ENCODE results near the gene MRNIP.
"Not testable (repeated sequence)": the region's sequence is repeated elsewhere in the genome, so short reads cannot be mapped to it uniquely, and the experiment has no call there.

MRNIP gene

GRCh38 chr5:179872055-179872827 is 13.6 kb upstream of the MRNIP start:
- Histone ChIP-seq H3K4me3 (no peak overlapping the region), H3K27me3 (no peaks in the 10 kb centered on the region), H3K36me3 (peaks cover 48 to 98% (median 80%) of the 10 kb centered on the region in 3 donors), H3K4me1 (no peaks in the 10 kb centered on the region), H3K27ac (no peak overlapping the region), H3K9me3 (no peaks in the 10 kb centered on the region)
- no peak for DNase-seq
- no peak for TF ChIP-seq CTCF (IDR thresholded peaks at IDR 0.05)
- intact Hi-C loops (cut with DNase I; ENCODE audit: low total_unique reads), result no loop called here

GRCh38 chr5:179871533-179871932 is 12.9 kb upstream of the MRNIP start:
- H3K27ac ChIP-seq; H3K9me3 ChIP-seq; H3K4me1 ChIP-seq; DNase-seq; H3K27me3 ChIP-seq; H3K4me3 ChIP-seq; intact Hi-C loops (cut with DNase I; ENCODE audit: low total_unique reads): not testable (repeated sequence)
- peaks cover 48 to 98% (median 85%) of the 10 kb centered on the region in 3 donors for H3K36me3 ChIP-seq

- H3K4me1 ChIP-seq, result no peaks in the 10 kb centered on the region
- peaks cover 48 to 98% (median 84%) of the 10 kb centered on the region in 3 donors for H3K36me3 ChIP-seq
- H3K4me3 ChIP-seq, result no peak overlapping the region
- intact Hi-C loops (cut with DNase I; ENCODE audit: low total_unique reads), result no loop called here
- no peak for TF ChIP-seq CTCF (IDR thresholded peaks at IDR 0.05)
- H3K27ac ChIP-seq, result no peak overlapping the region
- H3K27me3 ChIP-seq, result no peaks in the 10 kb centered on the region
- DNase-seq, result no peak
- H3K9me3 ChIP-seq, result no peaks in the 10 kb centered on the region
Observed at GRCh38 chr5:179870952-179871351, 12.3 kb upstream of the MRNIP start.

GRCh38 chr5:179870403-179870903 is 11.8 kb upstream of the MRNIP start:
- Histone ChIP-seq H3K4me3 (no peak overlapping the region), H3K36me3 (peaks cover 43 to 98% (median 84%) of the 10 kb centered on the region in 3 donors), H3K27me3 (no peaks in the 10 kb centered on the region), H3K9me3 (no peaks in the 10 kb centered on the region), H3K4me1 (no peaks in the 10 kb centered on the region), H3K27ac (no peak overlapping the region)
- intact Hi-C loops (cut with DNase I; ENCODE audit: low total_unique reads), result no loop called here
- TF ChIP-seq CTCF (IDR thresholded peaks at IDR 0.05), result no peak
- DNase-seq, result no peak

- H3K27ac ChIP-seq, result no peak overlapping the region
- peaks cover 42 to 98% (median 84%) of the 10 kb centered on the region in 3 donors for H3K36me3 ChIP-seq
- no peak overlapping the region for H3K4me3 ChIP-seq
- intact Hi-C loops (cut with DNase I; ENCODE audit: low total_unique reads), result no loop called here
- TF ChIP-seq CTCF (IDR thresholded peaks at IDR 0.05), result no peak
- no peaks in the 10 kb centered on the region for H3K4me1 ChIP-seq
- DNase-seq, result no peak
- no peaks in the 10 kb centered on the region for H3K27me3 ChIP-seq
- no peaks in the 10 kb centered on the region for H3K9me3 ChIP-seq
Observed at GRCh38 chr5:179869641-179870402, 11.2 kb upstream of the MRNIP start.

- Histone ChIP-seq H3K36me3 (peaks cover 42 to 98% (median 84%) of the 10 kb centered on the region in 3 donors), H3K9me3 (no peaks in the 10 kb centered on the region), H3K27ac (no peak overlapping the region), H3K4me1 (no peaks in the 10 kb centered on the region), H3K4me3 (no peak overlapping the region), H3K27me3 (no peaks in the 10 kb centered on the region)
- no peak for TF ChIP-seq CTCF (IDR thresholded peaks at IDR 0.05)
- DNase-seq, result no peak
- intact Hi-C loops (cut with DNase I; ENCODE audit: low total_unique reads), result no loop called here
Observed at GRCh38 chr5:179869101-179869500, 10.5 kb upstream of the MRNIP start.
